Articular chondrocyte of knee joint (primary cell): ENCODE results near the gene SAE1. TPM values are rescaled to one million over a fixed set of nuclear protein-coding genes. Genes with fewer than 3 reads are reported as not detected.

Source experiments
- small RNA-seq: library from RNA; depleted of rRNA; stranded (forward); fragments of <200 nt; gene quantifications from one replicate; pipeline ENCODE3, GENCODE V24; 2012
- total RNA-seq: library from RNA; depleted of rRNA; stranded (reverse); fragments of >200 nt; gene quantifications from 2 replicates; pipeline ENCODE4 v1.2.3, GENCODE V29; 2012

The SAE1 gene
- 114 and 119 TPM in 2 replicates for total RNA-seq

DNA sequence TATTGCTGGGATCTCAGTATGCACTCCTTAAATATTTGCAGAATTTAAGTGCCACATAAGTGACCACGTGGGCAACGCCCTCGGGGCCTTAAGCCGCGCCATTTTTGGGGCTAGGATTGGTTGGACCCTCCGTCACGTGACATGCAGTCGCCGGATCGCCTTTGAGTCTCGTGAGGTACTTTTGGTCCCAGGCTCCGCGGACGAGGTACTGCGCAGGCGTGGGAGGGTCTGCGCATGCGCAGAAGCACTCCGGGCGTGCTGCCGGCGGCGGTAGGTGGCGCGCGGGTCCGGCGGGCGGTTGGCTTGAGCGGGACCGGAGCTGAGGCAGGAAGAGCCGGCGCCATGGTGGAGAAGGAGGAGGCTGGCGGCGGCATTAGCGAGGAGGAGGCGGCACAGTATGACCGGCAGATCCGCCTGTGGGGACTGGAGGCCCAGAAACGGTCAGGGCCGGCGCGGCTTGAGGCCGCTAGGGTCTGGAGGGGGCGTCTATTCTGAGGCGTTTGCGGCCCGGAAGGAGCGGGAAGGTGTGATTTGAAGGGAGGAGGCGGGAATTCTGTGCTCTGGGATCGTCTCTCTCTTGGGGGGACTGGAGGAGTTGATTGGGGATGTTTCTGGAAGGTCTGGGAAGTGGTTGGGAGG is at the start of gene SAE1:
TSS of gene SAE1 (plus strand) at position 247 of the 639 bp plus-strand sequence. CDS start at position 343, 96 bp downstream.

DNA sequence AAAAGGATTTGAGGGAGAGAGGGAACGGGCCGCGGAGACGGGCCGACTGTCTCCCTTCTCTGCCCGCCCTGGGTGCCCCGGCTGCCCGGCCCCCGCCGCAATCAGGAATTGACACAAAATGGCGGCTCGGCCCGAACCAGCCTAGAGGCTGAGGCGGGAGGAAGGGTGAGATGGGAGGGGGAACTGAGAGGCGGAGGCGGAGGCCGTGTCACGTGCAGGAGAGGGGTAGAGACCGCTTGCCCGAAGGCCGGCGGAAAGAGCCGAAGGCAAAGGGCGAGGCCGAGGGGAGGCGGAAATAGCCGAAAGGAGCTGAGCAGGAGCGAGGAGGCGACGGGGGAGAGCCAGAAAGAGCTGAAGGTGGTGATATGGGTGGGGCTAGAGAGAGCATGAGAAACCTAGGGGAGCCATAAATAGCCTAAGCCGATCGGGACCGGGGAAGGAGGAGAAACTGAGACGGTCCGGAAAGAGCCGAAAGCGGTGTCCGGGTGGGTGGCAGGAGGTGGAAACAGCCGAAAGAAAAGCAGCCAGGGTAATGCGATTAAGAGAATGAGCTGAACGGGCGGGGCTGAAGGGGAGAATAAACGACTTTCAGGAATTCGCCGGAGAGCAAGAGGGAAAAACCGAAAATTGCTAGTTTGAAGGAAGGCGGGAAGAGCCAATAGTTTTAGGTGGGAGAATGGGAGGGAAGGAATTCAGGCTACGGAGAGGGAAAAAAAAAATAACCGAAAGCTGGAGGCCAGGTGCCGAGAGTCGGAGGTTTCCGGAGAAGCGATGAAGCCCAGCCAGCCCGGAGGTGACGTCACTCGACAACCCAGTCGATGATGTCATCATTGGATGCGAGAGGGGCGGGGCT is 17.4 kb upstream of the SAE1 start, which contains the start of gene ZC3H4:
TSS of gene ZC3H4 (minus strand) at position 780 of the 853 bp plus-strand sequence. CDS start 1,192 bp downstream, outside the sequence.

DNA sequence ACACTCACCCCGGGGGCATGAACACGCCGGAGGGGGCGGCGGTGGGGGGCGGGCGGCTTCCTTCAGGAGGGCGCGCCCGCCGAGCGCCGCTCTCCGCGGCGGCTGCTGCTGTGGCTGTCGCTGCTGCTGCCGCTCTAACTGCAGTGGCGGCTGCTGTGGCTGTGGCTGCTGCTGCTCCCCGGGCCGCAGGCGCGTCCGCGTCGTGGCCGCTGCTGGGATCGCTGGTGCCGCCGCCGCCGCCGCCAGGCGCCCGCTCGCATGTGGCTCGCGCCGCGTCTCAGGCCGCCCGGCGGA is 100.2 kb downstream of the SAE1 start, which contains the start of gene BBC3:
TSS of gene BBC3 (minus strand) at position 279 of the 294 bp plus-strand sequence. CDS start 2,768 bp downstream, outside the sequence.

DNA sequence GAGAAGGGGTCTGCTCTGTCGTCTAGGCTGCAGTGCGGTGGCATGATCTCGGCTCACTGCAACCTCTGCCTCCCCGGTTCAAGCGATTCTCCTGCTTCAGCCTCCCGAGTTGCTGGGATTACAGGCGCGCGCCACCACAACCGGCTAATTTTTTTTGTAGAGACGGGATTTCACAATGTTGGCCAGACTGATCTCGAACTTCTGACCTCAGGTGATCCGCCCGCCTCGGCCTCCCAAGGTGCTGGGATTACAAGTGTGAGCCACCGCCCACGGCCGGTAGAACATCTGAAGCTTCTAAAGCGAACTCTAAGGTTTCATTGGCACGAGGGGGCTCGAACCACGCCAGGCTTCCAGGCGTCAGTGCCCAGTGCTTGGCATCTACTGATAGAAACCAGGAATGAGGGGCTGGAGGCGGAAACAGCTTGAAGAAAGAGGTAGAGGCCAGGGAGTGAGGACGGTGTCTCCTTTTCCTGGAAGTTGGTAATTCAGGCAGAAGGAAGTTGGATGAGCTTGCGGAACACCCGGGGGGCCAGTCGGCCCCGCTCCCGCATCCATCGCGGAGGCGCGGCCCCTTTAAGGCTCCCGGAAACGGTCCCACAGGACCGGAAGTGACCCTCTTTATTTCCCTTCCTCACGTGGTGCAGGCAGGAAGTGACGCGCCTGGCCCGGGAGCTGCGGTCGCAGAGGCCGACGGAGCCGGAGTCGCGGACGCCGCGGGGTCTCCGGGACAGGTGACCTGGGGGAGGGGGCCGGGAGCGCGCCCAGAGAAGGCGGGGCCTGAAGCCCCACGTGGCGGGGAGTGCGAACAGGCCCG is 125.5 kb downstream of the SAE1 start, which contains the start of gene CCDC9:
TSS of gene CCDC9 (plus strand) at position 647 of the 814 bp plus-strand sequence. CDS start 1,876 bp downstream, outside the sequence.

Small RNAs within 50 kb of the gene (small RNA-seq; reads per million reads assigned to genes)
- not detected for gene MIR3190

Other genes starting within 250 kb of the SAE1 start
- gene NPAS1, start 111.0 kb upstream of the SAE1 start, total RNA-seq, result 0.78 and 0.97 TPM in 2 replicates
- gene TMEM160, start 82.2 kb upstream of the SAE1 start, total RNA-seq, result 24.8 and 30.6 TPM in 2 replicates
- gene ZC3H4, start 17.1 kb upstream of the SAE1 start, total RNA-seq, result 18.1 and 18.7 TPM in 2 replicates
- gene BBC3, start 100.4 kb downstream of the SAE1 start, total RNA-seq, result 5.9 and 6.3 TPM in 2 replicates
- gene CCDC9, start 125.7 kb downstream of the SAE1 start, total RNA-seq, result 8.8 and 9.3 TPM in 2 replicates
- gene INAFM1, start 144.1 kb downstream of the SAE1 start, total RNA-seq, result 1.4 and 2.4 TPM in 2 replicates
- gene C5AR1, start 179.0 kb downstream of the SAE1 start, total RNA-seq, result under 0.01 and 0.43 TPM in 2 replicates
- 15.4 and 22.3 TPM in 2 replicates for gene C5AR2, start 201.3 kb downstream of the SAE1 start, total RNA-seq
- gene DHX34, start 218.5 kb downstream of the SAE1 start, total RNA-seq, result 9.4 and 10.2 TPM in 2 replicates